T-helper 2 cell treated with Interferon-gamma antibody and Interleukin-4, amounts not matched to agents 5 μg/mL and 100 μg/mL, for 36 hours (primary cell): ENCODE results near the gene JAML.

Experiments
- DNase-seq: peaks from one replicate; pipeline ENCODE4 v3.0.0; 2021; ENCODE audit warnings: low spot score
- H3K27ac Mint-ChIP-seq: one replicate; pipeline ENCODE4 v1.8.0; 2021; ENCODE audit warnings: mild to moderate bottlenecking, mixed read lengths
- H3K27me3 Mint-ChIP-seq: one replicate; pipeline ENCODE4 v1.8.0; 2021; ENCODE audit warnings: low read depth, mixed read lengths
- H3K36me3 Mint-ChIP-seq: one replicate; pipeline ENCODE4 v1.8.0; 2021; ENCODE audit warnings: low read depth, mixed read lengths
- H3K4me1 Mint-ChIP-seq: one replicate; pipeline ENCODE4 v1.8.0; 2021; ENCODE audit warnings: low read depth, mixed read lengths
- H3K4me3 Mint-ChIP-seq: one replicate; pipeline ENCODE4 v1.8.0; 2022; ENCODE audit warnings: mild to moderate bottlenecking, moderate library complexity, mixed read lengths
- H3K9me3 Mint-ChIP-seq: one replicate; pipeline ENCODE4 v1.8.0; 2021; ENCODE audit warnings: mixed read lengths

Gene JAML

GRCh38 chr11:118233377-118233776 lies 8.6 kb upstream of the JAML start:
- Mint-ChIP-seq H3K36me3 (peaks cover 51% of the 10 kb centered on the region), H3K4me3 (no peak overlapping the region), H3K27ac (peak overlapping the region; percentile 12), H3K9me3 (no peaks in the 10 kb centered on the region), H3K27me3 (no peaks in the 10 kb centered on the region), H3K4me1 (peaks cover 48% of the 10 kb centered on the region)
- no peak for DNase-seq

- Mint-ChIP-seq H3K27ac (peak overlapping the region; percentile 12), H3K4me1 (peaks cover 49% of the 10 kb centered on the region), H3K9me3 (no peaks in the 10 kb centered on the region), H3K36me3 (peaks cover 52% of the 10 kb centered on the region), H3K27me3 (no peaks in the 10 kb centered on the region), H3K4me3 (no peak overlapping the region)
- DNase-seq = peak; percentile 74
Measured at GRCh38 chr11:118232659-118233058, 7.8 kb upstream of the JAML start.

GRCh38 chr11:118231461-118231860 lies 6.7 kb upstream of the JAML start:
- H3K4me3 Mint-ChIP-seq = no peak overlapping the region
- no peaks in the 10 kb centered on the region for H3K9me3 Mint-ChIP-seq
- no peak for DNase-seq
- H3K27me3 Mint-ChIP-seq = no peaks in the 10 kb centered on the region
- H3K36me3 Mint-ChIP-seq = peaks cover 54% of the 10 kb centered on the region
- no peak overlapping the region for H3K27ac Mint-ChIP-seq
- peaks cover 52% of the 10 kb centered on the region for H3K4me1 Mint-ChIP-seq

- Mint-ChIP-seq H3K36me3 (peaks cover 53% of the 10 kb centered on the region), H3K4me3 (no peak overlapping the region), H3K9me3 (no peaks in the 10 kb centered on the region), H3K27me3 (no peaks in the 10 kb centered on the region), H3K4me1 (peaks cover 56% of the 10 kb centered on the region), H3K27ac (no peak overlapping the region)
- no peak for DNase-seq
Measured at GRCh38 chr11:118230088-118230487, 5.3 kb upstream of the JAML start.

- H3K4me1 Mint-ChIP-seq = peaks cover 59% of the 10 kb centered on the region
- peaks cover 54% of the 10 kb centered on the region for H3K36me3 Mint-ChIP-seq
- no peaks in the 10 kb centered on the region for H3K9me3 Mint-ChIP-seq
- no peaks in the 10 kb centered on the region for H3K27me3 Mint-ChIP-seq
- peak overlapping the region; percentile 94 for H3K27ac Mint-ChIP-seq
- no peak for DNase-seq
- H3K4me3 Mint-ChIP-seq = peak overlapping the region; percentile 79
Measured at GRCh38 chr11:118229274-118229847, 4.5 kb upstream of the JAML start.

- H3K9me3 Mint-ChIP-seq = no peaks in the 10 kb centered on the region
- H3K4me3 Mint-ChIP-seq = peak overlapping the region; percentile 79
- H3K27me3 Mint-ChIP-seq = no peaks in the 10 kb centered on the region
- H3K27ac Mint-ChIP-seq = peak overlapping the region; percentile 94
- peaks cover 45% of the 10 kb centered on the region for H3K36me3 Mint-ChIP-seq
- no peak for DNase-seq
- H3K4me1 Mint-ChIP-seq = peaks cover 62% of the 10 kb centered on the region
Measured at GRCh38 chr11:118227865-118228785, 3.3 kb upstream of the JAML start.

GRCh38 chr11:118226781-118227180 lies 2.0 kb upstream of the JAML start:
- no peaks in the 10 kb centered on the region for H3K27me3 Mint-ChIP-seq
- peak overlapping the region; percentile 94 for H3K27ac Mint-ChIP-seq
- peak overlapping the region; percentile 79 for H3K4me3 Mint-ChIP-seq
- peaks cover 70% of the 10 kb centered on the region for H3K4me1 Mint-ChIP-seq
- DNase-seq = no peak
- H3K36me3 Mint-ChIP-seq = peaks cover 45% of the 10 kb centered on the region
- no peaks in the 10 kb centered on the region for H3K9me3 Mint-ChIP-seq

GRCh38 chr11:118226296-118226695 lies 1.5 kb upstream of the JAML start:
- no peak for DNase-seq
- H3K36me3 Mint-ChIP-seq = peaks cover 45% of the 10 kb centered on the region
- H3K27ac Mint-ChIP-seq = peak overlapping the region; percentile 94
- no peaks in the 10 kb centered on the region for H3K9me3 Mint-ChIP-seq
- H3K4me1 Mint-ChIP-seq = peaks cover 74% of the 10 kb centered on the region
- H3K27me3 Mint-ChIP-seq = no peaks in the 10 kb centered on the region
- peak overlapping the region; percentile 79 for H3K4me3 Mint-ChIP-seq

- Mint-ChIP-seq H3K27ac (peak overlapping the region; percentile 92), H3K4me3 (peak overlapping the region; percentile 91), H3K27me3 (no peaks in the 10 kb centered on the region), H3K4me1 (peaks cover 85% of the 10 kb centered on the region), H3K9me3 (no peaks in the 10 kb centered on the region), H3K36me3 (peaks cover 49% of the 10 kb centered on the region)
- DNase-seq = no peak
Measured at GRCh38 chr11:118223992-118224391, 819 bp downstream of the JAML start.

- H3K36me3 Mint-ChIP-seq = peaks cover 52% of the 10 kb centered on the region
- H3K27ac Mint-ChIP-seq = peak overlapping the region; percentile 92
- peaks cover 87% of the 10 kb centered on the region for H3K4me1 Mint-ChIP-seq
- peak overlapping the region; percentile 91 for H3K4me3 Mint-ChIP-seq
- no peaks in the 10 kb centered on the region for H3K27me3 Mint-ChIP-seq
- DNase-seq = no peak
- no peaks in the 10 kb centered on the region for H3K9me3 Mint-ChIP-seq
Measured at GRCh38 chr11:118223570-118223969, 1.2 kb downstream of the JAML start.

- H3K27me3 Mint-ChIP-seq = no peaks in the 10 kb centered on the region
- peak overlapping the region; percentile 78 for H3K27ac Mint-ChIP-seq
- peaks cover 48% of the 10 kb centered on the region for H3K36me3 Mint-ChIP-seq
- no peak for DNase-seq
- no peaks in the 10 kb centered on the region for H3K9me3 Mint-ChIP-seq
- peak overlapping the region; percentile 91 for H3K4me3 Mint-ChIP-seq
- H3K4me1 Mint-ChIP-seq = peaks cover 87% of the 10 kb centered on the region
Measured at GRCh38 chr11:118222437-118222836, 2.4 kb downstream of the JAML start.

GRCh38 chr11:118221419-118221818 lies 3.4 kb downstream of the JAML start:
- Mint-ChIP-seq H3K27me3 (no peaks in the 10 kb centered on the region), H3K9me3 (no peaks in the 10 kb centered on the region), H3K4me1 (peaks cover 87% of the 10 kb centered on the region), H3K27ac (peak overlapping the region; percentile 94), H3K36me3 (peaks cover 42% of the 10 kb centered on the region), H3K4me3 (peak overlapping the region; percentile 40)
- DNase-seq = no peak

GRCh38 chr11:118219732-118220131 lies 5.1 kb downstream of the JAML start:
- no peak for DNase-seq
- Mint-ChIP-seq H3K4me1 (peaks cover 88% of the 10 kb centered on the region), H3K27ac (peak overlapping the region; percentile 94), H3K36me3 (peaks cover 27% of the 10 kb centered on the region), H3K9me3 (no peaks in the 10 kb centered on the region), H3K27me3 (no peaks in the 10 kb centered on the region), H3K4me3 (peak overlapping the region; percentile 78)

GRCh38 chr11:118219244-118219643 lies 5.6 kb downstream of the JAML start:
- H3K36me3 Mint-ChIP-seq = peaks cover 25% of the 10 kb centered on the region

More at GRCh38 chr11:118219244-118219643, 5.6 kb downstream of the JAML start:
- Mint-ChIP-seq H3K27ac (peak overlapping the region; percentile 94), H3K27me3 (no peaks in the 10 kb centered on the region), H3K9me3 (no peaks in the 10 kb centered on the region), H3K4me1 (peaks cover 91% of the 10 kb centered on the region), H3K4me3 (peak overlapping the region; percentile 78)
- DNase-seq = no peak
